Keratinocyte (primary cell): ENCODE results near the gene TOX3. TPM values are rescaled to one million over a fixed set of nuclear protein-coding genes. Genes with fewer than 3 reads are reported as not detected.

Source experiments
- DNase-seq: peaks from one replicate; pipeline ENCODE4 v3.0.0-alpha.2; 2011; ENCODE audit warnings: low read depth, missing footprints, low spot score
- FAIRE-seq: peaks from 2 replicates; lab custom pipeline; 2011; peaks lifted over from hg19 to GRCh38; lab: Jason Lieb, UNC
- H2AFZ ChIP-seq: 2 replicates; pipeline ENCODE4 v1.6.0; 2012; ENCODE audit warnings: low read length, control low read depth, inconsistent platforms; ENCODE audit not compliant: control insufficient read depth
- H3K27ac ChIP-seq: 2 replicates; pipeline ENCODE4 v1.5.1; 2011; ENCODE audit warnings: low read length; ENCODE audit not compliant: control insufficient read depth, insufficient read depth
- H3K27me3 ChIP-seq: 3 replicates; pipeline ENCODE4 v1.6.0; 2011; ENCODE audit warnings: low read length; ENCODE audit not compliant: control insufficient read depth, insufficient read depth; ENCODE audit errors: extremely low read depth
- H3K36me3 ChIP-seq, 2 experiments: 2 replicates in 1 of 2; 3 replicates in 1 of 2; pipeline ENCODE4 v1.5.1; 2011; ENCODE audit warnings: low read length in 2 of 2, mild to moderate bottlenecking in 1 of 2; ENCODE audit not compliant: control insufficient read depth in 2 of 2, insufficient read depth in 2 of 2; ENCODE audit errors: extremely low read depth in 1 of 2
- H3K4me1 ChIP-seq: 3 replicates; pipeline ENCODE4 v1.5.1; 2011; ENCODE audit warnings: low read length; ENCODE audit not compliant: control insufficient read depth, insufficient read depth; ENCODE audit errors: extremely low read depth
- H3K4me2 ChIP-seq: 3 replicates; pipeline ENCODE4 v1.6.0; 2011; ENCODE audit warnings: low read depth, low read length; ENCODE audit not compliant: control insufficient read depth, insufficient read depth; ENCODE audit errors: extremely low read depth
- H3K4me3 ChIP-seq, 3 experiments: fragments of 200-600 bp in 1 of 3; sonication (generic) in 1 of 3; 2 replicates in 2 of 3; 3 replicates in 1 of 3; pipeline ENCODE4 v1.5.1; 2011 to 2016; ENCODE audit warnings: low read length in 3 of 3, mild to moderate bottlenecking in 3 of 3, control low read depth in 2 of 3, inconsistent platforms in 1 of 3, low read depth in 1 of 3, mixed read lengths in 1 of 3, mixed run types in 1 of 3, moderate library complexity in 1 of 3; ENCODE audit not compliant: control insufficient read depth in 2 of 3, insufficient read depth in 2 of 3; ENCODE audit errors: extremely low read depth in 1 of 3
- H3K79me2 ChIP-seq: 2 replicates; pipeline ENCODE4 v1.6.0; 2012; ENCODE audit warnings: low read length; ENCODE audit not compliant: control insufficient read depth, insufficient read depth
- H3K9ac ChIP-seq: 3 replicates; pipeline ENCODE4 v1.6.0; 2011; ENCODE audit warnings: low read length; ENCODE audit not compliant: control insufficient read depth, insufficient read depth; ENCODE audit errors: extremely low read depth
- H3K9me1 ChIP-seq: 3 replicates; pipeline ENCODE4 v1.6.0; 2011; ENCODE audit warnings: low read length; ENCODE audit not compliant: control insufficient read depth, insufficient read depth; ENCODE audit errors: extremely low read depth
- H3K9me3 ChIP-seq: 2 replicates; pipeline ENCODE4 v1.5.1; 2012; ENCODE audit warnings: low read depth, low read length; ENCODE audit not compliant: control insufficient read depth
- H4K20me1 ChIP-seq: 3 replicates; pipeline ENCODE4 v1.6.0; 2011; ENCODE audit warnings: low read length; ENCODE audit not compliant: control insufficient read depth, insufficient read depth; ENCODE audit errors: extremely low read depth
- EZH2 ChIP-seq: IDR thresholded peaks from one replicate; pipeline ENCODE4 v1.6.1; 2012; ENCODE audit warnings: inconsistent platforms, mild to moderate bottlenecking, low read length, moderate library complexity
- dilution Hi-C: fragments of 300-500 bp; cut with MboI; formaldehyde crosslinking; loops from one replicate; pipeline ENCODE4 v1.7.0; 2020; ENCODE audit warnings: low sequenced_read_pairs; ENCODE audit not compliant: extremely low pct_ligation_motif_present
- polyA plus RNA-seq, 5 experiments: library from polyadenylated mRNA; depleted of rRNA in 3 of 5; stranded (reverse) in 3 of 5; stranded (forward) in 1 of 5; unstranded in 1 of 5; fragments of >200 nt; gene quantifications; 1 replicate in 1 of 5; 2 replicates in 3 of 5; 3 replicates in 1 of 5; pipeline versions ENCODE4 v1.2.1 to v1.2.3, GENCODE V29; 2011 to 2012; ENCODE audit warnings: missing spikeins in 2 of 5, low read depth in 1 of 5, low replicate concordance in 1 of 5
- TF ChIP-seq, protein P1 (sequence below), 3 experiments: IDR thresholded peaks in 1 of 3; conservative IDR thresholded peaks in 1 of 3; optimal IDR thresholded peaks in 1 of 3; 2 replicates in 2 of 3; 3 replicates in 1 of 3; pipeline versions ENCODE3 to v1.5.1; 2011; ENCODE audit warnings: low read length in 3 of 3, mild to moderate bottlenecking in 3 of 3, moderate library complexity in 2 of 3, control low read depth in 1 of 3, inconsistent platforms in 1 of 3; ENCODE audit not compliant: insufficient read depth in 2 of 3; ENCODE audit errors: extremely low read depth in 1 of 3

TOX3 gene
- polyA plus RNA-seq, 1 donor (not counting 4 experiments of a cell fraction or from before 2014, with no cell fraction given) = not detected

DNA sequence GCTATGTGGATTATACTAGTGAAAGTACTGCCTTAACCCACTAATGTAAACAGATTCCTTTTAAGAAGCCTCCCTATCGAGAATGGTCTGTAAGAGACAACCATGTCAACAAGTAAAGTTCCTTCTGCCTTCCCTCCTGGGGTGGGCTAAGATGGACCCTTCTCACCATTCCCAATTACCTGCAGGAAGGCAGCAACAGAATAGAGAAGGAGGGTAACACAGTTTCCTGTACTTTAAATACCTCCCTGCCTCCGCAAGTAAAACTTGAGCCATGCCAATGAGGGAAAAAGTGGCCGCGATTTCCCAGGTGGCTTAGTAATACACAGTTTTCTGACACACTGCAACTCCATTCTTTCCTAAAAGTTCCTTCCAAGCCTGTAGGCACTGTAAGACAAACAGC, 45.2 kb downstream of the TOX3 start:
- TF ChIP-seq, protein P1, sequence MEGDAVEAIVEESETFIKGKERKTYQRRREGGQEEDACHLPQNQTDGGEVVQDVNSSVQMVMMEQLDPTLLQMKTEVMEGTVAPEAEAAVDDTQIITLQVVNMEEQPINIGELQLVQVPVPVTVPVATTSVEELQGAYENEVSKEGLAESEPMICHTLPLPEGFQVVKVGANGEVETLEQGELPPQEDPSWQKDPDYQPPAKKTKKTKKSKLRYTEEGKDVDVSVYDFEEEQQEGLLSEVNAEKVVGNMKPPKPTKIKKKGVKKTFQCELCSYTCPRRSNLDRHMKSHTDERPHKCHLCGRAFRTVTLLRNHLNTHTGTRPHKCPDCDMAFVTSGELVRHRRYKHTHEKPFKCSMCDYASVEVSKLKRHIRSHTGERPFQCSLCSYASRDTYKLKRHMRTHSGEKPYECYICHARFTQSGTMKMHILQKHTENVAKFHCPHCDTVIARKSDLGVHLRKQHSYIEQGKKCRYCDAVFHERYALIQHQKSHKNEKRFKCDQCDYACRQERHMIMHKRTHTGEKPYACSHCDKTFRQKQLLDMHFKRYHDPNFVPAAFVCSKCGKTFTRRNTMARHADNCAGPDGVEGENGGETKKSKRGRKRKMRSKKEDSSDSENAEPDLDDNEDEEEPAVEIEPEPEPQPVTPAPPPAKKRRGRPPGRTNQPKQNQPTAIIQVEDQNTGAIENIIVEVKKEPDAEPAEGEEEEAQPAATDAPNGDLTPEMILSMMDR (optimal IDR thresholded peaks at IDR 0.05 in 1 of 3, IDR thresholded peaks at IDR 0.05 in 1 of 3, conservative IDR thresholded peaks at IDR 0.05 in 1 of 3; ENCODE audit: extremely low read depth in 1 of 3, insufficient read depth in 2 of 3, low read length in 3 of 3) = no peak
- no peak for TF ChIP-seq EZH2
- Histone ChIP-seq H3K27ac (no peak overlapping the region), H3K4me3 (no peak overlapping the region), H4K20me1 (no peaks in the 10 kb centered on the region), H3K36me3 (no peaks in the 10 kb centered on the region), H3K9ac (no peak overlapping the region), H3K27me3 (no peaks in the 10 kb centered on the region), H3K9me1 (no peaks in the 10 kb centered on the region), H3K9me3 (no peaks in the 10 kb centered on the region), H3K79me2 (no peaks in the 10 kb centered on the region), H2AFZ (no peak overlapping the region), H3K4me2 (no peak overlapping the region), H3K4me1 (no peaks in the 10 kb centered on the region)
- dilution Hi-C loops = no loop called here
- DNase-seq (no peak), FAIRE-seq (no peak)

DNA sequence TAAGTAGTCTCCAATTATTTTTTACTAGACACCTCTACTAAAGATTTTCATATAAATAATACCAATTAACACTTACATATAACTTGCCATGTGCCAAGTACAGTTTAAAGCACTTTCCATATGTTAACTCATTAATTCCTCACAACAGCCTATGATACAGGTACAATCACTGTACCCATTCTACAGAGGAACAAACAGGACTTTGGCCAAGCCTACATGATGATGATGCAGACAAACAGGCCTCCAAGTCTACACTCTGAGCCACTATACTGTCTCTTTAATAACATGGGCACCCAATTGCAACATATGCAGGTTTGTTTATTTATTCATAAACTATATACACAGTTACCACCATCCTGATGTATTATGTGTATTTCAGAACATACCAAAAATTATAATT, 46.0 kb downstream of the TOX3 start:
- Histone ChIP-seq H3K27ac (no peak overlapping the region), H3K4me3 (no peak overlapping the region), H3K79me2 (no peaks in the 10 kb centered on the region), H3K9ac (no peak overlapping the region), H3K9me3 (no peaks in the 10 kb centered on the region), H3K9me1 (no peaks in the 10 kb centered on the region), H4K20me1 (no peaks in the 10 kb centered on the region), H3K4me2 (no peak overlapping the region), H3K27me3 (no peaks in the 10 kb centered on the region), H3K36me3 (no peaks in the 10 kb centered on the region), H2AFZ (no peak overlapping the region), H3K4me1 (no peaks in the 10 kb centered on the region)
- DNase-seq (no peak), FAIRE-seq (no peak)
- TF ChIP-seq EZH2 = no peak
- TF ChIP-seq, protein P1 (optimal IDR thresholded peaks at IDR 0.05 in 1 of 3, IDR thresholded peaks at IDR 0.05 in 1 of 3, conservative IDR thresholded peaks at IDR 0.05 in 1 of 3; ENCODE audit: extremely low read depth in 1 of 3, insufficient read depth in 2 of 3, low read length in 3 of 3) = no peak
- dilution Hi-C loops = no loop called here
